K562 (cell line): ENCODE data around the gene CARD14. TPM values are rescaled to one million over a fixed set of nuclear protein-coding genes. Genes with fewer than 3 reads are reported as not detected.

Experiments
- ARID1B ChIP-seq: fragments of 450-650 bp; IDR thresholded peaks from 2 replicates; pipeline ENCODE4 v1.6.1; 2016; ENCODE audit warnings: antibody characterized with exemption, mild to moderate bottlenecking, inconsistent platforms
- BCL6 ChIP-seq: fragments of 250-450 bp; sonication (Bioruptor Pico); IDR thresholded peaks from 2 replicates; pipeline ENCODE4 v1.4.0; 2020
- BHLHE40 ChIP-seq: IDR thresholded peaks from 2 replicates; pipeline ENCODE4 v1.6.1; 2011; ENCODE audit warnings: low read length, improper control_type of control experiment
- CC2D1A ChIP-seq: fragments of 450-650 bp; IDR thresholded peaks from 2 replicates; pipeline ENCODE4 v1.6.1; 2017; ENCODE audit warnings: mild to moderate bottlenecking
- EZH2 ChIP-seq: IDR thresholded peaks from 2 replicates; pipeline ENCODE4 v1.6.1; 2012; ENCODE audit warnings: low read depth, mild to moderate bottlenecking, inconsistent platforms, low read length, borderline replicate concordance
- FOXJ2 ChIP-seq: fragments of 200-800 bp; sonication (Bioruptor generic); IDR thresholded peaks from 2 replicates; pipeline ENCODE4 v1.6.1; 2016; ENCODE audit warnings: missing genetic modification characterization, missing compliant biosample characterization
- GABPA ChIP-seq: fragments of 200-800 bp; sonication (Bioruptor generic); conservative IDR thresholded peaks from 2 replicates; pipeline ENCODE4 v1.6.1; 2016; ENCODE audit warnings: low read depth, missing genetic modification characterization, missing compliant biosample characterization
- HSF4 ChIP-seq: fragments of 250-450 bp; sonication (Bioruptor Pico); IDR thresholded peaks from 2 replicates; pipeline ENCODE4 v2.1.2; 2022; ENCODE audit warnings: mild to moderate bottlenecking, moderate library complexity, borderline replicate concordance
- LCOR ChIP-seq: sonication (generic); formaldehyde crosslinking; IDR thresholded peaks from 2 replicates; pipeline ENCODE4 v1.8.0; 2022; ENCODE audit warnings: mild to moderate bottlenecking, missing genetic modification reagents
- MTF1 ChIP-seq: fragments of 250-450 bp; sonication (Bioruptor Pico); IDR thresholded peaks from 2 replicates; pipeline ENCODE4 v1.9.0; 2021; ENCODE audit warnings: moderate library complexity, mild to moderate bottlenecking, inconsistent platforms, borderline replicate concordance
- MYC ChIP-seq, 2 experiments: fragments of 250-450 bp in 1 of 2; sonication (Bioruptor Pico) in 1 of 2; IDR thresholded peaks; 2 replicates each; pipeline versions ENCODE4 v1.5.1 to v1.6.1; 2012 to 2021; ENCODE audit warnings: low read depth in 2 of 2, borderline replicate concordance in 1 of 2, improper control_type of control experiment in 1 of 2, low read length in 1 of 2, mild to moderate bottlenecking in 1 of 2, moderate library complexity in 1 of 2
- NCOA4 ChIP-seq: fragments of 450-650 bp; IDR thresholded peaks from 2 replicates; pipeline ENCODE4 v1.6.1; 2018; ENCODE audit warnings: mild to moderate bottlenecking; ENCODE audit not compliant: partially characterized antibody
- NFE2 ChIP-seq: IDR thresholded peaks from 2 replicates; pipeline ENCODE4 v1.6.1; 2014; ENCODE audit warnings: antibody characterized with exemption, low read depth
- POLR3A ChIP-seq: IDR thresholded peaks from 2 replicates; pipeline ENCODE4 v1.6.1; 2011; ENCODE audit warnings: borderline replicate concordance, mild to moderate bottlenecking, moderate library complexity; ENCODE audit not compliant: insufficient read length, insufficient read depth; ENCODE audit errors: extremely low read depth
- RFX7 ChIP-seq: fragments of 250-450 bp; sonication (Bioruptor Pico); IDR thresholded peaks from 2 replicates; pipeline ENCODE4 v1.5.1; 2021; ENCODE audit warnings: mild to moderate bottlenecking
- SOX6 ChIP-seq: fragments of 450-650 bp; IDR thresholded peaks from 2 replicates; pipeline ENCODE4 v1.6.1; 2014; ENCODE audit warnings: mild to moderate bottlenecking
- SPI1 ChIP-seq: IDR thresholded peaks from 2 replicates; pipeline ENCODE4 v1.6.1; 2011; ENCODE audit warnings: low read depth, low read length, control low read depth, borderline replicate concordance
- SRF ChIP-seq, 2 experiments: fragments of 250-450, 450-650 bp in 1 of 2; sonication (Bioruptor Pico) in 1 of 2; sonication (generic) in 1 of 2; formaldehyde crosslinking; IDR thresholded peaks; 2 replicates each; pipeline versions ENCODE4 v1.5.0 to v1.5.1; 2020 to 2022; ENCODE audit warnings: mild to moderate bottlenecking in 1 of 2, missing genetic modification reagents in 1 of 2
- TCFL5 ChIP-seq: fragments of 250-450 bp; sonication (Bioruptor Pico); conservative IDR thresholded peaks from 2 replicates; pipeline ENCODE4 v1.6.1; 2021; ENCODE audit warnings: mild to moderate bottlenecking, moderate library complexity, matching md5 sums
- THRAP3 ChIP-seq: fragments of 450-650 bp; IDR thresholded peaks from 2 replicates; pipeline ENCODE4 v1.6.1; 2016; ENCODE audit warnings: mild to moderate bottlenecking, inconsistent platforms, borderline replicate concordance
- ZBTB17 ChIP-seq: fragments of 450-650 bp; formaldehyde crosslinking; IDR thresholded peaks from 2 replicates; pipeline ENCODE4 v1.4.0; 2020; ENCODE audit warnings: mild to moderate bottlenecking
- ZNF217 ChIP-seq: sonication (generic); formaldehyde crosslinking; IDR thresholded peaks from 2 replicates; pipeline ENCODE4 v1.8.0; 2022; ENCODE audit warnings: mild to moderate bottlenecking, missing genetic modification reagents
- polyA plus RNA-seq, 8 experiments: library from polyadenylated mRNA; depleted of rRNA in 4 of 8; stranded (reverse) in 5 of 8; unstranded in 3 of 8; fragments of >200 nt; fragmentation: Nextera tagmentation in 2 of 8; fragmentation: Illumina TruSeq in 1 of 8; extraction: Ambion mirVana in 2 of 8; extraction: Trizol in 1 of 8; gene quantifications; 2 replicates each; pipeline versions ENCODE4 v1.2.1 to v1.2.3, GENCODE V29; 2011 to 2014; ENCODE audit warnings: inconsistent platforms in 1 of 8, missing spikeins in 1 of 8
- total RNA-seq, 7 experiments: library from RNA; depleted of rRNA in 6 of 7; stranded (reverse); fragments of >200 nt in 6 of 7; fragmentation: Illumina TruSeq in 2 of 7; extraction: Trizol in 2 of 7; gene quantifications; 2 replicates each; pipeline versions ENCODE4 v1.2.1 to v1.2.3, GENCODE V29; 2011 to 2021; ENCODE audit warnings: low replicate concordance in 1 of 7
- TF ChIP-seq, protein P1 (sequence below): fragments of 450-650 bp; IDR thresholded peaks from one replicate; pipeline ENCODE4 v1.6.1; 2018; ENCODE audit warnings: mild to moderate bottlenecking, moderate library complexity; ENCODE audit not compliant: partially characterized antibody
- TF ChIP-seq, protein P2 (sequence below): fragments of 250-450 bp; sonication (Bioruptor Pico); IDR thresholded peaks from 2 replicates; pipeline ENCODE4 v1.9.0; 2021; ENCODE audit warnings: mild to moderate bottlenecking
- TF ChIP-seq, protein P3 (sequence below), 3 experiments: fragments of 200-800 bp in 1 of 3; sonication (Bioruptor generic) in 1 of 3; sonication (generic) in 1 of 3; formaldehyde crosslinking in 1 of 3; IDR thresholded peaks; 2 replicates each; pipeline versions ENCODE4 v1.6.1 to v1.8.0; 2016 to 2022; ENCODE audit warnings: mild to moderate bottlenecking in 2 of 3, missing compliant biosample characterization in 2 of 3, missing genetic modification characterization in 2 of 3, missing genetic modification reagents in 1 of 3

CARD14 gene
- total and polyA plus RNA-seq, 9 of the 15 experiments (the other 6 are each of a cell fraction or from before 2014, with no cell fraction given): not detected

DNA sequence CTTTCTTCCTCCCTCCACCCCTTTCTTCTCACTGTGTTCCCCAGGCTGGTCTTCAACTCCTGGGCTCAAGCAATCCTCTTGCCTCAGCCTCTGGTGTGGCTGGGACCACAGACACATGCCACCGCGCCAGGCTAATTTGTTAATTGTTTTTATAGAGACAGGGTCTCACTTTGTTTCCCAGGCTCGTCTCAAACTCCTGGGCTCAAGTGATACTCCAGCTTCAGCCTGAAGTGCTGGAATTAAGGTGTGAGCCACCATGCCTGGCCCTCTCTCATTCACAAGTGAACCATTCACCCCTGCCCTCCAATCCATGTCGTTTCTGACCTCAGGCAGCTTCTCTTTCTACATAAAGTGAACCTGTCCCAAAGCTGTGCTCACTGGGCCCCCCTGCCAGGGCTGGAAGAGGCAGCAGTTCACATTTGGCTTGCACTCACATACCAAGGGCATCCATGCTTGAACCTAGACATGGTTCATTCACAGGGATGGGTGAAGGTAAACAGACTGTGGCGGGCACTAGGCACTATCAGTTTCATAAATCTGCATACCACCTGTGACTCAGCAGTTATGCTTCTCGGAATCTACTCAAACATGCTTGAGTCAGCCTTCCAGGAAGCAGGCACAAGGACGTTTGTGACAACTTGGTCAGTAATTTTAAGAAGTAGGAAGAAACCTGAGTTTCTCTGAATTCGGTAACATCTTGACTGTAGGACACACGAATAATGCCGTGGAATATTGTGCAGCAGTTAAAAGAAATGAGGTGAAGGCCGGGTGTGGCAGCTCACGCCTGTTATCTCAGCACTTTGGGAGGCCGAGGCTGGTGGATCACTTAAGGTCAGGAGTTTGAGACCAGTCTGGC lies 84.8 kb downstream of the CARD14 start (continued):
- TF ChIP-seq THRAP3: peak; percentile 85; the same call in 1 of the 2 replicates
- peak; percentile 100 for TF ChIP-seq NFE2
- peak; percentile 75 for TF ChIP-seq SOX6
- no peak for TF ChIP-seq RFX7 (CRISPR knock-in tag)
- TF ChIP-seq TCFL5 (CRISPR knock-in tag): peak; percentile 70; the same call in 1 of the 2 replicates
- TF ChIP-seq ARID1B: peak; percentile 94
- TF ChIP-seq ZNF217 (CRISPR knock-in tag): no peak
- TF ChIP-seq FOXJ2 (tag): 0 out of 2 replicates have a peak, but pooled peaks have one; percentile 51
- TF ChIP-seq POLR3A: no peak
- peak; percentile 60; the same call in 1 of the 2 replicates for TF ChIP-seq MYC (IDR thresholded peaks at IDR 0.05; ENCODE audit: low read depth, low read length)
- TF ChIP-seq MYC (CRISPR knock-in tag; IDR thresholded peaks at IDR 0.05; ENCODE audit: borderline replicate concordance, low read depth): peak; percentile 71; the same call in 1 of the 2 replicates
- TF ChIP-seq, protein P1, sequence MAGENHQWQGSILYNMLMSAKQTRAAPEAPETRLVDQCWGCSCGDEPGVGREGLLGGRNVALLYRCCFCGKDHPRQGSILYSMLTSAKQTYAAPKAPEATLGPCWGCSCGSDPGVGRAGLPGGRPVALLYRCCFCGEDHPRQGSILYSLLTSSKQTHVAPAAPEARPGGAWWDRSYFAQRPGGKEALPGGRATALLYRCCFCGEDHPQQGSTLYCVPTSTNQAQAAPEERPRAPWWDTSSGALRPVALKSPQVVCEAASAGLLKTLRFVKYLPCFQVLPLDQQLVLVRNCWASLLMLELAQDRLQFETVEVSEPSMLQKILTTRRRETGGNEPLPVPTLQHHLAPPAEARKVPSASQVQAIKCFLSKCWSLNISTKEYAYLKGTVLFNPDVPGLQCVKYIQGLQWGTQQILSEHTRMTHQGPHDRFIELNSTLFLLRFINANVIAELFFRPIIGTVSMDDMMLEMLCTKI: no peak
- TF ChIP-seq MTF1 (CRISPR knock-in tag): peak; percentile 71; the same call in 1 of the 2 replicates
- no peak for TF ChIP-seq EZH2
- peak; percentile 55; the same call in 1 of the 2 replicates for TF ChIP-seq BCL6 (CRISPR knock-in tag)
- peak; percentile 80; the same call in 1 of the 2 replicates for TF ChIP-seq CC2D1A
- TF ChIP-seq BHLHE40: peak; percentile 5; the same call in 1 of the 2 replicates
- TF ChIP-seq, protein P2, sequence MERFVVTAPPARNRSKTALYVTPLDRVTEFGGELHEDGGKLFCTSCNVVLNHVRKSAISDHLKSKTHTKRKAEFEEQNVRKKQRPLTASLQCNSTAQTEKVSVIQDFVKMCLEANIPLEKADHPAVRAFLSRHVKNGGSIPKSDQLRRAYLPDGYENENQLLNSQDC (CRISPR knock-in tag): peak; percentile 53; the same call in 1 of the 2 replicates
- no peak for TF ChIP-seq NCOA4
- TF ChIP-seq HSF4: peak; percentile 87; the same call in 1 of the 2 replicates
- no peak for TF ChIP-seq LCOR
- TF ChIP-seq ZBTB17 (CRISPR knock-in tag): peak; percentile 84
- TF ChIP-seq SRF (CRISPR knock-in tag; IDR thresholded peaks at IDR 0.05): peak in 1 of 2 experiments; percentile 34; a peak in 1 of 4 replicates
- no peak for TF ChIP-seq SPI1
- TF ChIP-seq, protein P3, sequence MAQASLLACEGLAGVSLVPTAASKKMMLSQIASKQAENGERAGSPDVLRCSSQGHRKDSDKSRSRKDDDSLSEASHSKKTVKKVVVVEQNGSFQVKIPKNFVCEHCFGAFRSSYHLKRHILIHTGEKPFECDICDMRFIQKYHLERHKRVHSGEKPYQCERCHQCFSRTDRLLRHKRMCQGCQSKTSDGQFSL (CRISPR knock-in tag; IDR thresholded peaks at IDR 0.05): no peak
- TF ChIP-seq, protein P3 (tag; IDR thresholded peaks at IDR 0.05): peak in 1 of 2 experiments; percentile 59; a peak in 2 of 4 replicates
- TF ChIP-seq GABPA (tag): peak; percentile 43
